GM12878 (cell line): ENCODE results near the gene CCNL2. TPM values are rescaled to one million over a fixed set of nuclear protein-coding genes. Genes with fewer than 3 reads are reported as not detected.

ENCODE experiments used
- ATAC-seq: fragments of 200-7000 bp; cut with Tn5 transposase; 3 replicates; pipeline ENCODE4 v1.9.1; 2020; ENCODE audit warnings: mild to moderate bottlenecking, moderate library complexity
- BruUV-seq: library from RNA; stranded (reverse); fragments of 400-500 nt; replicated peaks from 2 replicates; lab custom pipeline; 2021; lab: Mats Ljungman, UMichigan
- CTCF ChIA-PET: fragments of 300-600 bp; sonication (Branson Sonifier 250); formaldehyde crosslinking; extraction: SDS; loops from one replicate; lab custom pipeline; 2021; ENCODE audit warnings: inconsistent platforms; lab: Yijun Ruan, JAX
- POLR2A ChIA-PET: fragments of 350-600 bp; formaldehyde crosslinking; extraction: SDS; loops from one replicate; lab custom pipeline; 2021; ENCODE audit warnings: inconsistent platforms; lab: Charles Lee
- RAD21 ChIA-PET: fragments of 300-600 bp; sonication (Branson Sonifier 250); formaldehyde crosslinking; loops from one replicate; lab custom pipeline; 2023; ENCODE audit warnings: antibody characterized with exemption; ENCODE audit not compliant: unreplicated experiment; lab: Charles Lee
- SMC1A ChIA-PET: fragments of 300-600 bp; sonication (Branson Sonifier 250); formaldehyde crosslinking; loops from one replicate; lab custom pipeline; 2023; ENCODE audit not compliant: unreplicated experiment, uncharacterized antibody; lab: Charles Lee
- DNase-seq: peaks from one replicate; pipeline ENCODE4 v3.0.0-alpha.2; 2011; ENCODE audit warnings: low read depth, low spot score
- FAIRE-seq: peaks from 3 replicates; lab custom pipeline; 2011; peaks lifted over from hg19 to GRCh38; lab: Jason Lieb, UNC
- H2AFZ ChIP-seq: 2 replicates; pipeline ENCODE4 v1.6.0; 2011; ENCODE audit warnings: low read depth, low read length, control low read depth; ENCODE audit not compliant: control insufficient read depth
- H3K27ac ChIP-seq: 2 replicates; pipeline ENCODE4 v1.5.1; 2011; ENCODE audit warnings: control low read depth; ENCODE audit not compliant: control insufficient read depth, insufficient read depth
- H3K27me3 ChIP-seq, 2 experiments: replicated peaks in 1 of 2; 2 replicates each; pipeline versions ENCODE4 v1.6.0 to v1.6.1; 2011; ENCODE audit warnings: low read length in 1 of 2; ENCODE audit not compliant: control insufficient read depth in 2 of 2, insufficient read depth in 2 of 2
- H3K36me3 ChIP-seq, 2 experiments: 2 replicates each; pipeline ENCODE4 v1.5.1; 2011; ENCODE audit warnings: low read length in 1 of 2; ENCODE audit not compliant: control insufficient read depth in 2 of 2, insufficient read depth in 2 of 2
- H3K4me1 ChIP-seq: 2 replicates; pipeline ENCODE4 v1.6.1; 2011; ENCODE audit warnings: mild to moderate bottlenecking, low read length, moderate library complexity, mixed read lengths; ENCODE audit not compliant: control insufficient read depth, insufficient read depth
- H3K4me2 ChIP-seq: 2 replicates; pipeline ENCODE4 v1.6.0; 2011; ENCODE audit warnings: control low read depth; ENCODE audit not compliant: control insufficient read depth, insufficient read depth
- H3K4me3 ChIP-seq: fragments of 200-600 bp; sonication (generic); 2 replicates; pipeline ENCODE4 v1.5.1; 2016
- H3K79me2 ChIP-seq: 2 replicates; pipeline ENCODE4 v1.6.0; 2011; ENCODE audit warnings: low read length; ENCODE audit not compliant: control insufficient read depth, insufficient read depth
- H3K9ac ChIP-seq: 2 replicates; pipeline ENCODE4 v1.8.0; 2011; ENCODE audit warnings: low read length, control low read depth, mixed read lengths; ENCODE audit not compliant: control insufficient read depth, insufficient read depth
- H3K9me3 ChIP-seq: replicated peaks from 3 replicates; pipeline ENCODE4 v1.5.1; 2011; ENCODE audit warnings: mild to moderate bottlenecking, low read length; ENCODE audit not compliant: control insufficient read depth, insufficient read depth
- H4K20me1 ChIP-seq: 2 replicates; pipeline ENCODE4 v1.6.0; 2011; ENCODE audit not compliant: control insufficient read depth, insufficient read depth
- FOS ChIP-seq: IDR thresholded peaks from 3 replicates; pipeline ENCODE4 v1.6.1; 2011; ENCODE audit warnings: borderline replicate concordance; ENCODE audit not compliant: insufficient read length; ENCODE audit errors: extremely low read depth
- HSF1 ChIP-seq: fragments of 150-350 bp; IDR thresholded peaks from 2 replicates; pipeline ENCODE4 v1.6.1; 2014; ENCODE audit warnings: mild to moderate bottlenecking, low read depth, low read length
- NFYB ChIP-seq: IDR thresholded peaks from 2 replicates; pipeline ENCODE4 v1.6.1; 2011; ENCODE audit warnings: low read depth, mild to moderate bottlenecking, low read length, improper control_type of control experiment, moderate library complexity; ENCODE audit not compliant: insufficient read depth
- RFX5 ChIP-seq: IDR thresholded peaks from 2 replicates; pipeline ENCODE4 v1.6.1; 2011; ENCODE audit warnings: low read depth, low read length, improper control_type of control experiment
- STAT3 ChIP-seq: IDR thresholded peaks from 2 replicates; pipeline ENCODE4 v1.6.1; 2011; ENCODE audit warnings: low read depth, low read length, improper control_type of control experiment
- ZBTB4 ChIP-seq: fragments of 450-650 bp; formaldehyde crosslinking; IDR thresholded peaks from 2 replicates; pipeline ENCODE4 v1.4.0; 2022; ENCODE audit warnings: mild to moderate bottlenecking, moderate library complexity
- ZNF384 ChIP-seq: IDR thresholded peaks from 2 replicates; pipeline ENCODE4 v1.6.1; 2012; ENCODE audit warnings: low read depth, mild to moderate bottlenecking, low read length, improper control_type of control experiment, borderline replicate concordance
- WGBS: methylation state at CpG from one replicate; pipeline ENCODE4 v1.1.6; 2016; ENCODE audit warnings: low lambda C conversion rate; ENCODE audit not compliant: insufficient replicate concordance, insufficient coverage; ENCODE audit errors: missing lambda C conversion rate; 5-methylcytosine and 5-hydroxymethylcytosine counted together
- in situ Hi-C: fragments of 300-500 bp; cut with MboI; formaldehyde crosslinking; loops from 9 replicates; pipeline ENCODE4 v1.14.3; 2018; ENCODE audit warnings: mixed read lengths
- intact Hi-C: fragments of 100-400 bp; cut with micrococcal nuclease; formaldehyde crosslinking; loops from one replicate; pipeline ENCODE4 v1.14.2; 2022; ENCODE audit not compliant: unreplicated experiment
- polyA plus RNA-seq, 11 experiments: library from polyadenylated mRNA; depleted of rRNA in 4 of 11; unstranded in 6 of 11; stranded (reverse) in 5 of 11; fragments of >200 nt; fragmentation: Nextera tagmentation in 4 of 11; fragmentation: Illumina TruSeq in 1 of 11; extraction: Ambion mirVana in 4 of 11; extraction: Trizol in 1 of 11; gene quantifications; 1 replicate in 1 of 11; 2 replicates in 10 of 11; pipeline versions ENCODE4 v1.2.1 to v1.2.3, GENCODE V29; 2011 to 2016; ENCODE audit warnings: inconsistent platforms in 2 of 11, missing spikeins in 2 of 11, low read depth in 1 of 11
- total RNA-seq, 4 experiments: library from RNA; depleted of rRNA in 3 of 4; stranded (reverse); fragments of >200 nt in 3 of 4; fragmentation: Illumina TruSeq in 1 of 4; extraction: Trizol in 1 of 4; gene quantifications; 2 replicates each; pipeline versions ENCODE4 v1.2.1 to v1.2.3, GENCODE V29; 2013 to 2021
- TF ChIP-seq, protein P1 (sequence below): fragments of 450-650 bp; IDR thresholded peaks from 2 replicates; pipeline ENCODE4 v1.6.1; 2017; ENCODE audit warnings: mild to moderate bottlenecking, low read depth, inconsistent platforms; ENCODE audit not compliant: poor library complexity, severe bottlenecking
- TF ChIP-seq, protein P2 (sequence below), 3 experiments: IDR thresholded peaks in 2 of 3; conservative IDR thresholded peaks in 1 of 3; 2 replicates each; pipeline ENCODE4 v1.5.1; 2011; ENCODE audit warnings: low read depth in 3 of 3, low read length in 3 of 3, mild to moderate bottlenecking in 3 of 3, control low read depth in 2 of 3, moderate library complexity in 2 of 3, inconsistent platforms in 1 of 3, mixed read lengths in 1 of 3; ENCODE audit not compliant: control insufficient read depth in 2 of 3, insufficient read depth in 1 of 3; ENCODE audit errors: extremely low read depth in 1 of 3
- TF ChIP-seq, protein P3 (sequence below): fragments of 450-650 bp; IDR thresholded peaks from 2 replicates; pipeline ENCODE4 v1.6.1; 2017; ENCODE audit warnings: mild to moderate bottlenecking

CCNL2 gene
- total and polyA plus RNA-seq, 10 of the 15 experiments (the other 5 are each of a cell fraction or from before 2014, with no cell fraction given): 2.1 to 143 (median 101) TPM

GRCh38 chr1:1390675-1391074, 8.5 kb downstream of the CCNL2 start:
- TF ChIP-seq, protein P1, sequence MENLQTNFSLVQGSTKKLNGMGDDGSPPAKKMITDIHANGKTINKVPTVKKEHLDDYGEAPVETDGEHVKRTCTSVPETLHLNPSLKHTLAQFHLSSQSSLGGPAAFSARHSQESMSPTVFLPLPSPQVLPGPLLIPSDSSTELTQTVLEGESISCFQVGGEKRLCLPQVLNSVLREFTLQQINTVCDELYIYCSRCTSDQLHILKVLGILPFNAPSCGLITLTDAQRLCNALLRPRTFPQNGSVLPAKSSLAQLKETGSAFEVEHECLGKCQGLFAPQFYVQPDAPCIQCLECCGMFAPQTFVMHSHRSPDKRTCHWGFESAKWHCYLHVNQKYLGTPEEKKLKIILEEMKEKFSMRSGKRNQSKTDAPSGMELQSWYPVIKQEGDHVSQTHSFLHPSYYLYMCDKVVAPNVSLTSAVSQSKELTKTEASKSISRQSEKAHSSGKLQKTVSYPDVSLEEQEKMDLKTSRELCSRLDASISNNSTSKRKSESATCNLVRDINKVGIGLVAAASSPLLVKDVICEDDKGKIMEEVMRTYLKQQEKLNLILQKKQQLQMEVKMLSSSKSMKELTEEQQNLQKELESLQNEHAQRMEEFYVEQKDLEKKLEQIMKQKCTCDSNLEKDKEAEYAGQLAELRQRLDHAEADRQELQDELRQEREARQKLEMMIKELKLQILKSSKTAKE: no peak
- TF ChIP-seq, protein P2, sequence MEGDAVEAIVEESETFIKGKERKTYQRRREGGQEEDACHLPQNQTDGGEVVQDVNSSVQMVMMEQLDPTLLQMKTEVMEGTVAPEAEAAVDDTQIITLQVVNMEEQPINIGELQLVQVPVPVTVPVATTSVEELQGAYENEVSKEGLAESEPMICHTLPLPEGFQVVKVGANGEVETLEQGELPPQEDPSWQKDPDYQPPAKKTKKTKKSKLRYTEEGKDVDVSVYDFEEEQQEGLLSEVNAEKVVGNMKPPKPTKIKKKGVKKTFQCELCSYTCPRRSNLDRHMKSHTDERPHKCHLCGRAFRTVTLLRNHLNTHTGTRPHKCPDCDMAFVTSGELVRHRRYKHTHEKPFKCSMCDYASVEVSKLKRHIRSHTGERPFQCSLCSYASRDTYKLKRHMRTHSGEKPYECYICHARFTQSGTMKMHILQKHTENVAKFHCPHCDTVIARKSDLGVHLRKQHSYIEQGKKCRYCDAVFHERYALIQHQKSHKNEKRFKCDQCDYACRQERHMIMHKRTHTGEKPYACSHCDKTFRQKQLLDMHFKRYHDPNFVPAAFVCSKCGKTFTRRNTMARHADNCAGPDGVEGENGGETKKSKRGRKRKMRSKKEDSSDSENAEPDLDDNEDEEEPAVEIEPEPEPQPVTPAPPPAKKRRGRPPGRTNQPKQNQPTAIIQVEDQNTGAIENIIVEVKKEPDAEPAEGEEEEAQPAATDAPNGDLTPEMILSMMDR (IDR thresholded peaks at IDR 0.05 in 2 of 3, conservative IDR thresholded peaks at IDR 0.05 in 1 of 3; ENCODE audit: control insufficient read depth in 2 of 3, extremely low read depth in 1 of 3, insufficient read depth in 1 of 3, low read depth in 3 of 3, low read length in 3 of 3): no peak
- TF ChIP-seq HSF1 (no peak), ZNF384 (no peak), NFYB (no peak), RFX5 (no peak), STAT3 (no peak), ZBTB4 (CRISPR knock-in tag) (no peak), FOS (no peak)
- TF ChIP-seq, protein P3, sequence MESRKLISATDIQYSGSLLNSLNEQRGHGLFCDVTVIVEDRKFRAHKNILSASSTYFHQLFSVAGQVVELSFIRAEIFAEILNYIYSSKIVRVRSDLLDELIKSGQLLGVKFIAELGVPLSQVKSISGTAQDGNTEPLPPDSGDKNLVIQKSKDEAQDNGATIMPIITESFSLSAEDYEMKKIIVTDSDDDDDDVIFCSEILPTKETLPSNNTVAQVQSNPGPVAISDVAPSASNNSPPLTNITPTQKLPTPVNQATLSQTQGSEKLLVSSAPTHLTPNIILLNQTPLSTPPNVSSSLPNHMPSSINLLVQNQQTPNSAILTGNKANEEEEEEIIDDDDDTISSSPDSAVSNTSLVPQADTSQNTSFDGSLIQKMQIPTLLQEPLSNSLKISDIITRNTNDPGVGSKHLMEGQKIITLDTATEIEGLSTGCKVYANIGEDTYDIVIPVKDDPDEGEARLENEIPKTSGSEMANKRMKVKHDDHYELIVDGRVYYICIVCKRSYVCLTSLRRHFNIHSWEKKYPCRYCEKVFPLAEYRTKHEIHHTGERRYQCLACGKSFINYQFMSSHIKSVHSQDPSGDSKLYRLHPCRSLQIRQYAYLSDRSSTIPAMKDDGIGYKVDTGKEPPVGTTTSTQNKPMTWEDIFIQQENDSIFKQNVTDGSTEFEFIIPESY: no peak
- H4K20me1 ChIP-seq: no peaks in the 10 kb centered on the region
- no peak overlapping the region for H3K9ac ChIP-seq
- no peak overlapping the region for H3K4me3 ChIP-seq
- H3K9me3 ChIP-seq: no peaks in the 10 kb centered on the region
- DNase-seq (no peak), ATAC-seq (no peak), FAIRE-seq (no peak)
- no peaks in the 10 kb centered on the region for H3K27me3 ChIP-seq
- ChIA-PET POLR2A (interaction anchor here (1.3 kb wide), 1 partner anchor 15 kb away, joined by 3 read pairs; the partner anchor contains the start of gene AURKAIP1), SMC1A (no interaction called here), CTCF (interaction anchor here (1.6 kb wide), 1 partner anchor 19 kb away, joined by 7 read pairs; no protein-coding TSS in a partner anchor), RAD21 (no interaction called here)
- peaks cover 3% of the 10 kb centered on the region; the same call in 1 of the 2 replicates for H3K79me2 ChIP-seq
- H2AFZ ChIP-seq: no peak overlapping the region
- intact Hi-C loops: no loop called here
- BruUV-seq: no TSS peak
- H3K27ac ChIP-seq: no peak overlapping the region
- no peak overlapping the region for H3K4me2 ChIP-seq
- WGBS: over 99% methylated on average over 12 of the region's 12 CpGs
- no peaks in the 10 kb centered on the region for H3K4me1 ChIP-seq
- H3K36me3 ChIP-seq: peaks cover 54 to 56% of the 10 kb centered on the region in 2 experiments
- in situ Hi-C loops: no loop called here
